Natural killer cell (primary cell): ENCODE results near the gene FBP1. TPM values are rescaled to one million over a fixed set of nuclear protein-coding genes. Genes with fewer than 3 reads are reported as not detected.

Source experiments
- ATAC-seq, 3 donors: fragments of 150-1000 bp in 2 of 3; fragments of 200-7000 bp in 1 of 3; cut with Tn5 transposase; 1 replicate in 1 of 3; 2 replicates in 2 of 3; pipeline ENCODE4 v1.10.0; 2021; ENCODE audit warnings: mild to moderate bottlenecking in 2 of 3, moderate library complexity in 2 of 3
- DNase-seq, 2 donors: peaks; one replicate each; pipeline versions ENCODE4 v3.0.0 to v3.0.0-alpha.2; 2013 to 2021; ENCODE audit warnings: mixed read lengths in 1 of 2
- H3K27ac ChIP-seq: one replicate; pipeline ENCODE4 v1.5.1; 2013; ENCODE audit warnings: mild to moderate bottlenecking, low read length
- H3K27me3 ChIP-seq: one replicate; pipeline ENCODE4 v1.6.1; 2013; ENCODE audit warnings: low read length; ENCODE audit not compliant: control insufficient read depth, insufficient read depth
- H3K36me3 ChIP-seq: one replicate; pipeline ENCODE4 v1.6.1; 2013; ENCODE audit warnings: low read length; ENCODE audit not compliant: control insufficient read depth, insufficient read depth
- H3K4me1 ChIP-seq: one replicate; pipeline ENCODE4 v1.6.1; 2013; ENCODE audit warnings: low read length; ENCODE audit not compliant: control insufficient read depth, insufficient read depth
- H3K4me3 ChIP-seq: one replicate; pipeline ENCODE4 v1.5.1; 2013; ENCODE audit warnings: low read length
- H3K9me3 ChIP-seq: one replicate; pipeline ENCODE4 v1.6.1; 2013; ENCODE audit warnings: low read length; ENCODE audit not compliant: control insufficient read depth, insufficient read depth
- H3K27ac Mint-ChIP-seq, 2 donors: one replicate each; pipeline ENCODE4 v1.8.0; 2022; ENCODE audit warnings: mild to moderate bottlenecking in 2 of 2, mixed read lengths in 2 of 2, moderate library complexity in 1 of 2
- H3K27me3 Mint-ChIP-seq, 2 donors: one replicate each; pipeline ENCODE4 v1.8.0; 2022; ENCODE audit warnings: low read depth in 2 of 2, mixed read lengths in 2 of 2
- H3K36me3 Mint-ChIP-seq: one replicate; pipeline ENCODE4 v1.8.0; 2022; ENCODE audit warnings: mixed read lengths
- H3K4me1 Mint-ChIP-seq, 2 donors: one replicate each; pipeline ENCODE4 v1.8.0; 2022; ENCODE audit warnings: mixed read lengths in 2 of 2
- H3K4me3 Mint-ChIP-seq: one replicate; pipeline ENCODE4 v1.8.0; 2022; ENCODE audit warnings: mild to moderate bottlenecking, moderate library complexity, mixed read lengths
- H3K9me3 Mint-ChIP-seq, 2 donors: one replicate each; pipeline ENCODE4 v1.8.0; 2022; ENCODE audit warnings: mixed read lengths in 2 of 2
- CTCF ChIP-seq: fragments of 200-600 bp; IDR thresholded peaks from one replicate; pipeline ENCODE4 v1.8.0; 2022; ENCODE audit warnings: antibody characterized with exemption
- WGBS: methylation state at CpG from one replicate; pipeline ENCODE4 v1.1.7; 2013; ENCODE audit warnings: missing lambda C conversion rate; ENCODE audit not compliant: insufficient coverage; 5-methylcytosine and 5-hydroxymethylcytosine counted together
- intact Hi-C: fragments of 100-400 bp; cut with micrococcal nuclease; formaldehyde crosslinking; loops from one replicate; pipeline ENCODE4 v1.14.2; 2022
- total RNA-seq, 4 donors: library from RNA; stranded (reverse); fragments of 120-200 nt in 1 of 4; gene quantifications; one replicate each; pipeline versions ENCODE4 v1.2.3 to v1.2.4, GENCODE V29; 2013 to 2022

Gene FBP1
- total RNA-seq, 3 donors from 2014 or later (not counting 1 experiment from before 2014, with no cell fraction given), result 14.0 to 17.0 (median 15.5) TPM

GRCh38 chr9:94612071-94612470, 27.2 kb downstream of the FBP1 start:
- H3K27ac Mint-ChIP-seq, result no peak overlapping the region
- 74% methylated on average over 7 of the region's 7 CpGs for WGBS
- no peak for TF ChIP-seq CTCF
- H3K9me3 ChIP-seq, result no peaks in the 10 kb centered on the region
- ATAC-seq (no peak), DNase-seq (no peak)
- peaks cover 9 to 13% of the 10 kb centered on the region in 2 donors for H3K4me1 Mint-ChIP-seq
- H3K27me3 Mint-ChIP-seq, result no peaks in the 10 kb centered on the region
- no peaks in the 10 kb centered on the region for H3K9me3 Mint-ChIP-seq
- H3K4me3 Mint-ChIP-seq, result no peak overlapping the region
- H3K27ac ChIP-seq, result no peak overlapping the region
- H3K4me1 ChIP-seq, result peaks cover 3% of the 10 kb centered on the region
- no peak overlapping the region for H3K4me3 ChIP-seq
- intact Hi-C loops, result no loop called here
- no peaks in the 10 kb centered on the region for H3K36me3 Mint-ChIP-seq
- H3K27me3 ChIP-seq, result no peaks in the 10 kb centered on the region
- no peaks in the 10 kb centered on the region for H3K36me3 ChIP-seq

GRCh38 chr9:94611638-94612068, 27.7 kb downstream of the FBP1 start:
- no peak overlapping the region for H3K27ac Mint-ChIP-seq
- H3K4me1 Mint-ChIP-seq, result peaks cover 9 to 13% of the 10 kb centered on the region in 2 donors
- H3K9me3 ChIP-seq, result no peaks in the 10 kb centered on the region
- H3K4me3 ChIP-seq, result no peak overlapping the region
- intact Hi-C loops, result no loop called here
- DNase-seq (peak in 1 of 2 donors; percentile 5), ATAC-seq (peak in 1 of 3 donors; percentile 17)
- 62% methylated on average over 2 of the region's 3 CpGs for WGBS
- peaks cover 3% of the 10 kb centered on the region for H3K4me1 ChIP-seq
- H3K27me3 ChIP-seq, result no peaks in the 10 kb centered on the region
- TF ChIP-seq CTCF, result no peak
- H3K9me3 Mint-ChIP-seq, result no peaks in the 10 kb centered on the region
- no peak overlapping the region for H3K27ac ChIP-seq
- no peaks in the 10 kb centered on the region for H3K27me3 Mint-ChIP-seq
- no peaks in the 10 kb centered on the region for H3K36me3 Mint-ChIP-seq
- H3K4me3 Mint-ChIP-seq, result no peak overlapping the region
- H3K36me3 ChIP-seq, result no peaks in the 10 kb centered on the region

GRCh38 chr9:94610181-94610606, 29.1 kb downstream of the FBP1 start:
- peaks cover 9 to 13% of the 10 kb centered on the region in 2 donors for H3K4me1 Mint-ChIP-seq
- no peak for TF ChIP-seq CTCF
- Histone ChIP-seq H3K4me3 (no peak overlapping the region), H3K36me3 (no peaks in the 10 kb centered on the region), H3K9me3 (no peaks in the 10 kb centered on the region), H3K27me3 (no peaks in the 10 kb centered on the region), H3K27ac (no peak overlapping the region), H3K4me1 (peaks cover 3% of the 10 kb centered on the region)
- WGBS, result 93% methylated on average over 6 of the region's 6 CpGs
- ATAC-seq, result no peak
- no peak overlapping the region for H3K4me3 Mint-ChIP-seq
- no peak overlapping the region for H3K27ac Mint-ChIP-seq
- H3K36me3 Mint-ChIP-seq, result peaks cover 7% of the 10 kb centered on the region
- no peaks in the 10 kb centered on the region for H3K9me3 Mint-ChIP-seq
- no peaks in the 10 kb centered on the region for H3K27me3 Mint-ChIP-seq
- no peak for DNase-seq
- intact Hi-C loops, result no loop called here

- H3K27me3 ChIP-seq, result no peaks in the 10 kb centered on the region
- peaks cover 12% of the 10 kb centered on the region for H3K36me3 Mint-ChIP-seq
- H3K4me3 ChIP-seq, result no peak overlapping the region
- peaks cover 14 to 19% of the 10 kb centered on the region in 2 donors for H3K4me1 Mint-ChIP-seq
- peaks cover 3% of the 10 kb centered on the region for H3K4me1 ChIP-seq
- DNase-seq, result no peak
- WGBS, result 92% methylated on average over 8 of the region's 8 CpGs
- H3K9me3 Mint-ChIP-seq, result no peaks in the 10 kb centered on the region
- no peak overlapping the region for H3K27ac ChIP-seq
- intact Hi-C loops, result no loop called here
- TF ChIP-seq CTCF, result no peak
- H3K27me3 Mint-ChIP-seq, result no peaks in the 10 kb centered on the region
- H3K36me3 ChIP-seq, result no peaks in the 10 kb centered on the region
- H3K27ac Mint-ChIP-seq, result no peak overlapping the region
- no peak overlapping the region for H3K4me3 Mint-ChIP-seq
- ATAC-seq, result no peak
- H3K9me3 ChIP-seq, result no peaks in the 10 kb centered on the region
These were observed 32.0 kb downstream of the FBP1 start for GRCh38 chr9:94607423-94607691.
